ENCODE results near the gene NT5C.

Gene NT5C

DNA sequence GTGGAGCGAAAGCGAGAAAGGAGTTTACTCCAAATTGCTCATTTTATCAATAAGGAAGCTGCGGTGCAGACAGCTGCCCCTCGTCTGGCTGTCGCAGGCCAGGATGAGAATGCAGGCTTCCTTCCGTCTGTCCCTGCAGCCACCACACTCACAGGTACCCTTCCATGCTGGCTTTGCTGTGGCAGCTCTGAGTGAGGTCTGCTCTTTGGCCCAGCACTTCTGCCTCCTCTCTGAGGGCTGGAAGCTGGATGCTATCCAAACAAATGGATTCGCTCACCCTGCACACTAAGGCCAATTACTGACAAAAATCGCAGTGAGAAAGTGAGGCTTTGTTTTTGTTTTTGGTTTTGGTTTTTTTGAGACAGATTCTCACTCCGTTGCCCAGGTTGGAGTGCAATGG lies 14.8 kb downstream of the NT5C start:
- no peak for DNase-seq (ENCODE audit: low read depth)

DNA sequence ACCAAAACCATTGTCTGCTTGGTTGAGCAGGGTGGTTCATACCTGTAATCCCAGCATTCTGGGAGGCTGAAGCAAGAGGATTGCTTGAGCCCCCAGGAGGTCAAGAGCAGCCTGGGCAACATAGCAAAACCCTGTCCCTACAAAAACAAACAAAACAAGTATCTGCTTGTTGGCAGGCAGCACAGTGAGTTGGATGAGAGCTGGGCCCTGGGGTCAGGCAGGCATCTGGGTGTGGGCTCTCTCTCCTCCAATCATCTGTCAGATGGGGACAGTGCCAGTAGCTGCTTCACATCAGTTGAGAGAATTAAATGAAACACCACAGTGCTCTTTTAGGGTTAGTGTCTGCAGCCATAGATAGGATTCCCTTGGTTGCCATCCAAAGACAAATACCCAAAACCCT lies 16.0 kb downstream of the NT5C start:
- no peak for DNase-seq (ENCODE audit: low read depth)

DNA sequence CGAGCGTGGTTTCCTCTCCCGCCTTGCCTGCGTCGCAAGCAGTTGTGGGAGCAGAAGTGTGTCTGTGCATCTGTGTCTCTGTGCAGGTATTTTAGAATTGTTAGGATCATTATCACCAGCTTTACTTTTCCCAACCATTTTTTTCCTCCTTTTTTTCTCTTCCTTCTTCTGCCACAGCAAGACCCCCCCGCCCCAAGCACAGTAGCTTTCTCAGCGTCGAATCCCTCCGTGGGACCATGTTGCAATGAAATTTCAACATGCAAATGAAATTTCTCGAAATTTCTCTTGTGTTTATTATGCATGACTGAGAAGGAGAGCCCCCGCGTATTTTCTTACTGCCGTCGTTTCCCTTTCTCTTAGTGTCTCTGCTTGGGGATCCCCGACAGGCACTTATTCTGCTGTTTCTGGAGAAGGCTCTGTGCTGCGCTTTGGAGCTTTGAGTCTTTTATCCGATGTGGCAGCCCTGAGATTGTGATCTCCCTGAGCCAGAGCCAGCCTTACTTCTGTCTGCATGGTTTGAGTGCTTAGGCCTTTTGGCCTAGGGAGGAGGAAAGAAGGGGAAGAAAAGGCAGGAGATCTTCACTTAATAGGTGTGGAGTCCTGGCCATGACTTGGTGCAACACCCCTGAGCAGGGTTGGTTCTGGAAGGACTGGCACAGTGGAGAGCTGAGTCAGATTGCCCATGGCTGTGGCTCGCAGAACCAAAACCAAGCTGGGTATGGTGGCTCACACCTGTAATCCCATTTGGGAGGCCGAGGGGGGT lies 16.8 kb downstream of the NT5C start:
- DNase-seq (ENCODE audit: low read depth) = no peak

DNA sequence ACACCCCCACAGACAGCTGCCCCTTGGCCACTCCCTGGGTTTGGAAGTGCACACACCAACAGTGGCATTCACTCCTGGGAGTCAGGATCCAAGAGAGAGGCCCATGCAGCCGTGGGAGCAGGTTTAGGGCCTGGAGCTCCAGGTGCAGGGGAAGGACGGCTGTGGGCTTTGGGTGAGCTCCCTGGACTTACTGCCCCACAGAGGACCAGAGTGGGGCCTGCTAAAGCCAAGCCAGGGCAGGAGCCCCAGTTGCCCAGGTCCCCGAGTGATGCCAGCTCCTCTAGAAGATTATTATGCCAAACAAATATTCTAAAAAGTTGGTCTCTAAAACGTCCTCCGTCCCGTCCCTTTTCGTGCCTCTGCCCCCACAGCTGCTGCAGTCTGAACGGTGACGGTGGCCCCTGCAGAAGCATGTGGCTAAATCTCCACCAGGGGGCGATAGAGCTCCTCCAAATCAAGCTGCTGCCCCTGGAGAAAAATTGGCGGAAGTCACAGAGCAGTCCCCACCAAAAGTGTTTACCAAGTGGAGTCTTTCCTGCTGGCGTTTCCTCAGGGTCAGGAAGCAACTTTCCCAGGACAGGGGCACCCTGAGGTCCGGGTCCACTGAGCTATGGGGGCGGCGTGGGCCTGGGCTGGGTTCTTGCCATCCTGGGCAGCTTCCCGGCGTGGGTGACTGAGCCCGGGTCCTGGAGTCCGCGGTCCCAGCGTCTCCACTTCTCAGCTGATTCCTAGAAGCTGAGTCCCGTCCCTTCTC lies 17.6 kb downstream of the NT5C start:
- DNase-seq (ENCODE audit: low read depth) = peak; percentile 90

DNA sequence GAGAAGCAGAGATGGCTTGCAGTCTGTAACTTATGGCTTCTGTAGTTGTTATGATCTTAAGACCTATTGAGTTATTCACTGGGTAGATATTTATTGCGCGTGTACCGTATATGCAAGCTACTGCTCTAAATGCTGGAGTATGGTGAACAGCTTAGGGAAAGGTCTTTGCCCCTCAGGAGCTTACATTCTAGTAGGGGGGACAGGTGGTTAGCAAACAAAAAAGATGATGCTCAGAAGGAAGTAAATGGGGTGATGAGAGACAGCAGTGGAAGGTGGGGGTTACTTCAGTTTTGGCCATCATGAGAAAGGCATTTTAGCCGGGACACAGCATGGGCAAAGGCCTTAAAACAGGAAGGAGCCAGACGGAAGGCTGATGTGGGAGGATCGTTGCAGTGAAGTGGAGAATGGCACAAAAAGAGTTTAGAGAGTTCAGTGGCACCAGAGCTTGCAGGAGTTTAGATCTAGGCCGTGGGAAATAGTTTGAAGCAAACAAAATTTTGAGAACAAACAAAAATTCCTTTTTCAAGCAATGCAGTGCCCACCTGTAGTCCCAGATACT lies 19.7 kb downstream of the NT5C start:
- DNase-seq (ENCODE audit: low read depth) = no peak

DNA sequence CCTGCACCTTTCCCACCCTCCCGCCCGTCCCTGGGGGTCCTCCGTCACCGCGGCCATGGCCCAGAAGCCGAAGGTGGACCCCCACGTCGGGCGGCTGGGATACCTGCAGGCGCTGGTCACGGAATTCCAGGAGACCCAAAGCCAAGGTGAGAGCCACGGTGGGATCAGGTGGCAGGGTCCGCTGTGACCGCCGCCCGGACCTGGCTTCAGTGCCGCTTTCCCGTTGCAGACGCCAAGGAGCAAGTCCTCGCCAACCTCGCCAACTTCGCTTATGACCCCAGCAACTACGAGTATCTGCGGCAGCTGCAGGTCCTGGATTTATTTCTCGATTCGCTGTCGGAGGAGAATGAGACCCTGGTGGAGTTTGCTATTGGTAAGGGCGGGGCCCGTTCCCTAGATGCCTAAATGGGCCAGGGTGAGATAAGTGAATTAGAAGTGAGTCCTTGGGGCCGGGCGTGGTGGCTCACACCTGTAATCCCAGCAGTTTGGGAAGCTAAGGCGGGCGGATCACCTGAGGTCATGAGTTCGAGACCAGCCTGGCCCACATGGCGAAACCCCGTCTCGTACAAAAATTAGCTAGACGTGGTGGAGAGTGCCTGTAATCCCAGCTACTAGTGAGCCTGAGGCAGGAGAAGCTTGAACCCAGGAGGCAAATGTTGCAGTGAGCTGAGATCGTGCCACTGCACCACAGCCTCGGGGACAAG lies 21.2 kb downstream of the NT5C start:
- peak; percentile 29 for DNase-seq (ENCODE audit: low read depth)

DNA sequence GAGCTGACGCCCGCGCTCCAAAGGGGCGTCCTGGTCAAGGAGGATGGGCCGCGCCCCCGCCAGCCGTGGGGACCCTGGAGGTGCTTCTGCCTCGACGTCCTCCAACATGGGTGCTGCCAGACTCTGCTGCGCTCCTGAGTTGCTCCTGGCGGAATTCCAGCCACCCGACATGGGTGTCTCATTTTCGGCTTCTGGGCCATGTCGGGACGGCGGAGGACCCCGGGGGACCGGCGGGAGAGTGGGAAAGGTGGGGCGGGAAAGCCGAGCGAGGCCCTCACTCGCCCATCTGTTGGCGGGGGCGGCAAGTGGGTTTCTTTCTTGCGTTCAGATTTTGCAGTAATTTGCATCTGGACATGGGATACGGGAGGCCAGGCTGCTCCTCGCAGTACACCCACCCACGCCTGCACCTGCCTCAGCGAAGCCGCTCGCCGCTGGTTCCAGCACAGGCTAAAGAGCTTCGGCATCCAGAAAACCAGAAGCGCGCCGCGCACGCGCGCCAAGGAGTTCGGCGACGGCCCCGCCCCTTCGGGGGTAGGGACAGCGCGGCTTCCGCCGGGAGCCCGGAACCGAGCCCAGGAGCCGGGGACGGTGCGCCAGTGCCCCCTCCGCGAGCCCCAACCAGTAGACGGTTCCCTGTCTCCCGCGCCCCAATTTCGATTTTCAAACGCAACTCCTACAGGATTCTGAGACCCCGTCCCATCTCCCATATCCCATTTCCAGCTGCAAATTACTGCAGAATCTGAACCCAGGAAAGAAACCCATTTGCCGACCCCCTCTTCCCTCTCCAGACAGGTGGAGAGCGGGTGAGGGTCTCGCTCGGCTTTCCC lies 21.9 kb downstream of the NT5C start, which contains the start of gene ARMC7:
Gene ARMC7, plus strand, starts transcription at position 563 of the 827 bp plus-strand sequence. CDS start 320 bp downstream, outside the sequence.
- DNase-seq (ENCODE audit: low read depth) = peak; percentile 86

DNA sequence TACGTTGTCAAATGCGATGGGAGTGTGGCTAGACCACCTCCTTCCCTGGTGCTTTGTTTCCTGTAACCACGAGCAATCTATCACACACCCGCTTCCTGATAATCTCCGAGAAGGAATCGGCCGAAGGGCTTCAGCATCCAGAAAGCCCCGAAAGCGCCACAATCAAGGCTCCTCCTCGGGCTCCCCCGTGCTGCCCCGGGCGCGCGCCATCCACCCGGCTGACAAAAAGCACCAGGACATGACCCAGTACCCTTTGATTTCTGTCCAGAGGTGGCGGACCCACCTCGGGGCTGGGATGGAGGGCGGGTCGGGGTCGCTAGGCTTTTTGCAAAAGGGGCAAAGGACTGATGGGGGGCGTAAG lies 22.5 kb downstream of the NT5C start:
- no peak for DNase-seq (ENCODE audit: low read depth)

DNA sequence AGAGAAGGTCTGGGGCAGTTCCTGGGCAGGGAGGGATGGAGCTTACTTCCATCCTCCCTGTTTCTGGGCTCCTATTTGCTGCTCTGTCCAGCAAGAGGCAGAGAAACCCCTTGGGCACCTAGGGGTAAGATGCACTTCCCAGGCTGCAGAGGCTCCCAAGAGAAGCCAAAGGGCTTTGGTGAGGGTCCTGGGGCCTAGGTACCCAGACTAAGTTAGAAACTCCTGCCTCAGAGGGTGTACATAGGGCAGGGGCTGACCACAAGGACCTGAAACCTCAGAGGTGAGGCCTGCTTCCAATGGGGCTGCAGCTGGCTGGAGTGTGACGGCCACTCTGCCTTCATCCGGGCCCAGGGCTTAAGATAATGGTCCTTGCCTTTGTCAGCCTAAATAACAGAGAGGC lies 23.3 kb downstream of the NT5C start:
- DNase-seq (ENCODE audit: low read depth) = no peak

DNA sequence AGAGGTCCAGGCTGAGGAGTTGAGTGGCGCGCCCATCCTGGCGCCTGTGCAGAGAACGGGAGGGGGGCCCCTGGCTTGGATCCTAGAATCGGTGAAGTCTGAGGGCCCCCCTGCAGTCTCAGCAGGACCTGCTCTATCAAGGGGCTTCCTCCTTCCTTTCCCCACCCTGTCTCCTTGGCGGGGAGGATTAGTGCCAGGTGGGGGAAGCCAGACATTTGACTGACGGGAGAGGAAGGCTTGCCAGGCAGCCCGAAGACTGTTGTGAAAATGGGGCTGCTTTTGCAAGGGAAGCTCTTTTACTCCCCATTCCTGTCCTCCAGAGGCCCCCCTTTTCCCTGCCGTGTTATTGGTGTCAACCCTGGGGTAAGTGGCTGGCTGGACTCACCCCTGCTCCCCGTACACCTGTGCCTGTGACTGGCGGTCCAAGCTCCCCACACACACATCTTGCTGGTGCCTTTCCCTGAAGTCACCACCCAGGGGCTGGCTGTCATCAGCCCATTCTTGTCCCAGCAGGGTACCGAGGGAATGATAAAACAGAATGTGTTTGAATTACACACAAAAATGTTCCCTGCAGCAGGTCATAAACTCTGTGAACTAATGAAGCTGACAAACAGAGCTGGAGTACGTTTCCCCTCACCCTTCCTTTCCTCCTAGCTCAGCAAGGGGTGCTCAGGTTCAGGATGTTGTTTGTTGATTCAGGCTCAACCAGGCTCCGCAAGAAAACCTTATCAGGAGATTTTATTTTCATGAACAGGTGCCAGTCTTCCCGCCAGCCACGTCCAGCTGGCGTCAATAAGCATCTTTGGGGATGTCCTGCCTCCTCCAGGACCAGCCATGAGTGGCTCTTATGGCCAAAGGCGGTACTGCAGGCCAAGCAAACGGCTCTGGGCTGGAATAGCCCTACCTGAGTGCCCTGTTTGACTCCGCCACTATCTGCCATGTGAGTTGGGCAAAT lies 26.1 kb downstream of the NT5C start:
- peak; percentile 44 for DNase-seq (ENCODE audit: low read depth)

DNA sequence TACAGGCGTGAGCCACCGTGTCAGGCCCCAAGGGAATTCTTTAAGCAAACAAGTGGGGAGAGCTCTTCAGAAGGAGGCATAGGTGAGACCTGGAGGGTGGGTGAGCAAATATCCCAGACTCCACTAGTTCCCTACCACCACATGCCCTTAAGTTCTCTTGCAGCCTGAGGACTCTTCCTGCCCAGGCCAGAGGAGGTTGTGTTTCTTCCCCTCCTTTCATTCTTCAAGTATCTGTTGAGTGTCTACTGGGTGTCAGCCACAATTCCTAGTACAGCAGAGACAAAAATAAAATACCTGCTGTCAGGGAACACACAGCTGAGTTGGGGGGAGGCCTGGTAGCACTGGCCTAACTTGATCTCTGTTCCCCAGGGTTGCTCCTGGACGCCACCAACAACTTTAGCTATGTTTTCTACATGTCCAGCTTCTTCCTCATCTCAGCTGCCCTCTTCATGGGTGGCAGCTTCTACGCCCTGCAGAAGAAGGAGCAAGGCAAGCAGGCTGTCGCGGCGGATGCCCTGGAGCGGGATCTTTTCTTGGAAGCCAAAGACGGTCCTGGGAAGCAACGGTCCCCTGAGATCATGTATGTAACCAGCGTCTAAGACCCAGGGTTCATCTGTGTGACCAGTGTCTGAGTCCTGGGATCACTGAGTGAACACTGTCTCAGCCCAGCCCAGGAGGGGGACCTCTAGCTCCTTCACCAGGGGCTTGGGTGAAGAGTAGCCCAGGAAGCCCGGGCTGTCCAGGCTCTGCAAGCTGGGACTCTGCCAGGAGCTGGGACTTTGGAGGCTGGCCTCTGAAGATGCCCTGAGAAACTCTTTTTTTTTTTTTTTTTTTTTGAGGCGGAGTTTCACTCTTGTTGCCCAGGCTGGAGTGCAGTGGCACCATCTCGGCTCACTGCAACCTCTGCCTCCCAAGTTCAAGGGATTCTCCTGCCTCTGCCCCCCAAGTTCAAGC lies 27.7 kb downstream of the NT5C start:
- DNase-seq (ENCODE audit: low read depth) = no peak

DNA sequence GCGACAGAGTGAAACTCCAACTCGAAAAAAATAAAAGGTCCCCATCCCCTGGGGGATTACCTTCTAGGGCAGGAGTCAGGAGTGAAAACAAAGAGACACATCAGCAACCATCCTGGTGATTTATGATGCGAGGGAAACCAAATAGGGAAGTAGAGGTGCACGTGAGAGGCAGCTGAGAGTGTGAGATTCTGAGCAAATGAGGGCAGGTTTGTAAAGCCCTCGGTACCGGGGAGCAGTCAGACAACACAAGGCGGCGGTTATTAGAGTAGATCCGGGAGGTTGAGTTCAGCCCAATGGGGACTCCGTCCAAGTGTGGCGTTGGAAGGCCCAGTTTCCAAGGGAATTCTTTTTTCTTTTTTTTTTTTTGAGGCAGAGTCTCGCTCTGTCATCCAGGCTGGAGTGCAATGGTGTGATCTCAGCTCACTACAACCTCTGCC lies 29.1 kb downstream of the NT5C start:
- no peak for DNase-seq (ENCODE audit: low read depth)

DNA sequence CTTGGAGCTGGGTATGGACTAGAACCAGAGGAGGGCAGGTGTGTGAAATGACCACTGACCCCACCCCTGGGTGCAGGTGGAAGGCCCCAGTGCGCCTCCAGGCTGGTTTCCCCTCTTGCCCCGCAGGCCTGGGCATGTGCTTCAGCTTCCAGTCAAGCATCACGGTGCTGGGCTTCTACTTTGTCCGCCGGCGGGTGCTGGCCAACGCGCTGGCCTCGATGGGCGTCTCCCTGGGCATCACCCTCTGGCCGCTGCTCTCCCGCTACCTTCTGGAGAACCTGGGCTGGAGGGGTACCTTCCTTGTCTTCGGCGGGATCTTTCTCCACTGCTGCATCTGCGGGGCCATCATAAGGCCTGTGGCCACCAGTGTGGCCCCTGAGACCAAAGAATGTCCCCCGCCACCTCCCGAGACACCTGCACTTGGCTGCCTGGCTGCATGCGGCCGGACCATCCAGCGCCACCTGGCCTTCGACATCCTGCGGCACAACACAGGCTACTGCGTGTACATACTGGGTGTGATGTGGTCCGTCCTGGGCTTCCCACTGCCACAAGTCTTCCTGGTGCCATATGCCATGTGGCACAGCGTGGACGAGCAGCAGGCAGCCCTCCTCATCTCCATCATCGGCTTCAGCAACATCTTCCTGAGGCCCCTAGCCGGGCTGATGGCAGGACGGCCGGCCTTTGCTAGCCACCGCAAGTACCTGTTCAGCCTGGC lies 31.5 kb downstream of the NT5C start:
- no peak for DNase-seq (ENCODE audit: low read depth)

DNA sequence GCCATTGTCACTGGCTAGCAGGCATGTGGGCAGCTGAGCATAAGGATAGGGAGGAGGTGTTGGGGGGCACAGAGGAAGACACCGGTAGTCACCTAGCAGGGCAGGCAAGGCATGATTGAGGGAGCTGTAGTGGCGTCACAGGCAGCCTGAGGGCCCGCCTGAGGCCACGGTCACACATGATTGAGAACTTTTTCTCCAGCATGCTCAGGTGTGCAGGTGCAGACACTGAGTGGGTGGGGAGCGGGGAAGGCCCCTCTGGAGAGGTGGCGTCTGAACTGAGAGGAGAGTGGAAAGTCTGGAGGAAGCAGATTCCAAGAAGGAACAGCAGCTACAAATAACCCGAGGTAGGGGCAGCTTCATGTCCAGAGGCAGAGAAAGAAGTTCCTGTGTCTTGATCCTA lies 32.7 kb downstream of the NT5C start:
- no peak for DNase-seq (ENCODE audit: low read depth)

DNA sequence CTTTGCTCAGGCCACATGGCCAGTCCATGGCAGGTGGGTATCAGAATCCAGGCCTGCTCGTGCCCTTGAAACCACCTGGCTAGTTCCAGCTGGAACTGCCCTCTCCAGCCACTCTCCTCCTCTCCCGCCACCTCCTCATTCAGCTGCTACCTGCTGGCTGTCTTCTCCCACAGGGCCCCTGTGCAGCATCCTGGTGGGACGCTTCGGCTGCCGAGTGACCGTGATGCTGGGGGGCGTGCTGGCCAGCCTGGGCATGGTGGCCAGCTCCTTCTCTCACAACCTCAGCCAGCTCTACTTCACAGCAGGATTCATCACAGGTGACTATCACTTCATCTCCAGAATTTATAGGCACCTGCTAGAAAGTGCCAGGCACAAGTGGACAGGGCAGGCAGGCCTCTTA lies 33.7 kb downstream of the NT5C start:
- no peak for DNase-seq (ENCODE audit: low read depth)

DNA sequence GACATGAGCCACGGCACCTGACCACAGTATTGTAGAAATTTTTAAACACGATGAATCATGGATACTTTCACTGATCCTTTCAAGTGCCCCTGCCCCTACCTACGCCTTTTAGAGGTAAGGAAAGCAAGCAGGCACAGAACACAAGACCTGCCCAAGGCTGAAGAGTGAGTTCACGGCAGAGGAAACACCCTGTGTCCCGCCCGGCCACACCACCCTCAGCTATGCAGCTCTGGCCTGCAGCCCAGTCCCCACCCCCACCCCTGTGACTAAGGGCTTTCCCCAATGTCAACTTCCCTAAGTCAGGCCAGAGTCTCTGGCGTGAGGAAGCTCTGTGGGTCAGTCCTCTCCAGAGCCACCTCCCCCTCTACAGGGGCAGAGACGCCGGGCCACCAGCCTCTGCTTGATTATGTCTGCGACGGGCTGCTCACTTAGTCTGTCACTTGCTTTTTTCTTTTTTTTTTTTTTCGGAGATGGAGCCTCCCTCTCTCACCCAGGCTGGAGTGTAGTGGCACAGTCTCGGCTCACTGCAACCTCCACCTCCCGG lies 35.4 kb downstream of the NT5C start:
- peak; percentile 88 for DNase-seq (ENCODE audit: low read depth)

DNA sequence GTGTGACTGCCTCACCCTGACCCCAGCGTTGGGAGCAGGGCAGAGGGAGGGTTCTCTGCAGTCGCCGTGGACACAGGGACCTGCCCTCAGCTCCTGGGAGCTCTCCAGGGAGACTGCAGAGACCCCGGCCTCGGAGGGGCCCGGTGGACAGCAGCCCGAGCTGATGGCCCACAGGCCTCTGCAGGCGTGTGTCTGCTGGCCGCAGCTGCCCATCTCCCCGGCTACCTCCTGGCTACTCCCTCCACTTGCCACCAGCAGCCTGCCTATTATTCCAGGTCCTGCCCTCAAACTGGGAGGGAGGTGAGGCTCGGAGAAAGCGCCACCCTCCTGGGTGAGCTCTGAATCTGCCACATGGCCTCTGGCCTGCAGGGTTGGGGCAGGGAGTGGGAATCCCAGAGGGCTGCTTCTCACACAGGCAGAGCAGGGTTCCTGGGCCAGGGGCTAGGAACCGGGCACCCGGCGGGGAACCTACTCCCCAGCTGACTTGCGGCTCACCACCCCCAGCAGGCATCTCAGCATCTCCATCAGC lies 36.6 kb downstream of the NT5C start:
- no peak for DNase-seq (ENCODE audit: low read depth)

DNA sequence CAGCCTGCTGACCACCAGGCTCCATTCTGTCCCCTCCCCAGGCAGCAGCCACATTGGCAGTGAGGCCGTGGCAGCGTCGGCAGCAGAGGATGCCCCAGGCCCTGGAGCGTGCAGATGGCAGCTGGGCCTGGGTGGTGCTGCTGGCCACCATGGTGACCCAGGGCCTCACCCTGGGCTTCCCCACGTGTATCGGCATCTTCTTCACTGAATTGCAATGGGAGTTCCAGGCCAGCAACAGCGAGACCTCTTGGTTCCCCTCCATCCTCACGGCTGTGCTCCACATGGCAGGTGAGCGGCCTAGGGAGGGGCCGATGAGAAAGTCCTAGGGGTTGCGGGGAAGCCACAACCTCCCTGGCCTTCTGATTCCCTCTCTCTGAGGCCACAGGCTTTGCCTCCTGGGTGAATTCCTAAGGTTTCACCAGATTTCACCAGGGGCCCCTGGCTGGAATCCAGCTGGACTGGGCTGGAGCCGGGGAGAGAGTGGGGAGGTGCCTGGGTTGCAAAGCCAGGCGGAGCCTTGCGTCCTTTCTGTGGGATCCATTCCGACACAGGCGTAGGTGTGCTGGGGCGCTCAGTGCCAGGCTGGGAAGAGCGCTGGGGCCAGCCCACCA lies 37.9 kb downstream of the NT5C start:
- DNase-seq (ENCODE audit: low read depth) = no peak

All from EH (cell line).